HCT116 (cell line): Measurements from ENCODE around the gene TACO1. TPM values are rescaled to one million over a fixed set of nuclear protein-coding genes. Genes with fewer than 3 reads are reported as not detected.

Experiments
- CEBPB ChIP-seq: IDR thresholded peaks from 2 replicates; pipeline ENCODE4 v1.6.1; 2012; ENCODE audit warnings: low read depth
- EZH2 ChIP-seq: fragments of 200-600 bp; sonication (generic); IDR thresholded peaks from 2 replicates; pipeline ENCODE4 v1.6.1; 2017; ENCODE audit warnings: antibody characterized with exemption, mixed run types
- FOSL1 ChIP-seq: IDR thresholded peaks from 2 replicates; pipeline ENCODE4 v1.6.1; 2012; ENCODE audit warnings: low read depth
- POLR2A ChIP-seq: IDR thresholded peaks from 2 replicates; pipeline ENCODE4 v1.7.0; 2011; ENCODE audit warnings: borderline replicate concordance; ENCODE audit not compliant: insufficient read depth, insufficient read length; ENCODE audit errors: extremely low read depth
- POLR2AphosphoS5 ChIP-seq: IDR thresholded peaks from 2 replicates; pipeline ENCODE4 v1.6.1; 2011; ENCODE audit warnings: mild to moderate bottlenecking, low read depth, low read length, moderate library complexity
- RAD21 ChIP-seq: IDR thresholded peaks from 2 replicates; pipeline ENCODE4 v1.6.1; 2012; ENCODE audit warnings: low read depth, mild to moderate bottlenecking
- SP1 ChIP-seq: IDR thresholded peaks from 2 replicates; pipeline ENCODE4 v1.6.1; 2012; ENCODE audit warnings: low read depth
- TCF7L2 ChIP-seq: IDR thresholded peaks from 2 replicates; pipeline ENCODE4 v1.7.0; 2011; ENCODE audit warnings: borderline replicate concordance, inconsistent platforms; ENCODE audit not compliant: insufficient read depth, insufficient read length; ENCODE audit errors: extremely low read depth
- YY1 ChIP-seq: IDR thresholded peaks from 2 replicates; pipeline ENCODE4 v1.6.1; 2011; ENCODE audit warnings: low read length, low read depth, moderate library complexity, mild to moderate bottlenecking; ENCODE audit not compliant: insufficient replicate concordance; ENCODE audit errors: extremely low read depth
- ZNF274 ChIP-seq: fragments of 200-500 bp; sonication (Bioruptor generic); IDR thresholded peaks from 2 replicates; pipeline ENCODE4 v1.6.1; 2014; ENCODE audit warnings: mild to moderate bottlenecking, low read depth, low read length, inconsistent platforms
- total RNA-seq: library from RNA; stranded (reverse); gene quantifications from one replicate; pipeline ENCODE4 v1.2.1, GENCODE V29; 2021; ENCODE audit not compliant: unreplicated experiment
- TF ChIP-seq, protein P1 (sequence below): IDR thresholded peaks from 2 replicates; pipeline ENCODE4 v1.6.1; 2012
- TF ChIP-seq, protein P2 (sequence below): IDR thresholded peaks from 2 replicates; pipeline ENCODE4 v1.6.1; 2012
- TF ChIP-seq, protein P3 (sequence below): IDR thresholded peaks from 2 replicates; pipeline ENCODE4 v1.6.1; 2011; ENCODE audit warnings: mild to moderate bottlenecking, low read length, moderate library complexity; ENCODE audit not compliant: insufficient replicate concordance; ENCODE audit errors: extremely low read depth

Gene TACO1
- total RNA-seq, 1 experiment from 2014 or later, result 39.6 TPM

- TF ChIP-seq, protein P1, sequence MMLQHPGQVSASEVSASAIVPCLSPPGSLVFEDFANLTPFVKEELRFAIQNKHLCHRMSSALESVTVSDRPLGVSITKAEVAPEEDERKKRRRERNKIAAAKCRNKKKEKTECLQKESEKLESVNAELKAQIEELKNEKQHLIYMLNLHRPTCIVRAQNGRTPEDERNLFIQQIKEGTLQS, result no peak
- no peak for TF ChIP-seq EZH2
- TF ChIP-seq CEBPB, result no peak
- no peak for TF ChIP-seq SP1
- TF ChIP-seq POLR2A, result no peak
- TF ChIP-seq, protein P2, sequence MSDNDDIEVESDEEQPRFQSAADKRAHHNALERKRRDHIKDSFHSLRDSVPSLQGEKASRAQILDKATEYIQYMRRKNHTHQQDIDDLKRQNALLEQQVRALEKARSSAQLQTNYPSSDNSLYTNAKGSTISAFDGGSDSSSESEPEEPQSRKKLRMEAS, result 0 out of 2 replicates have a peak, but pooled peaks have one; percentile 11
- TF ChIP-seq ZNF274, result no peak
- no peak for TF ChIP-seq TCF7L2
- no peak for TF ChIP-seq FOSL1
- no peak for TF ChIP-seq RAD21
- no peak for TF ChIP-seq YY1
- no peak for TF ChIP-seq POLR2AphosphoS5
- TF ChIP-seq, protein P3, sequence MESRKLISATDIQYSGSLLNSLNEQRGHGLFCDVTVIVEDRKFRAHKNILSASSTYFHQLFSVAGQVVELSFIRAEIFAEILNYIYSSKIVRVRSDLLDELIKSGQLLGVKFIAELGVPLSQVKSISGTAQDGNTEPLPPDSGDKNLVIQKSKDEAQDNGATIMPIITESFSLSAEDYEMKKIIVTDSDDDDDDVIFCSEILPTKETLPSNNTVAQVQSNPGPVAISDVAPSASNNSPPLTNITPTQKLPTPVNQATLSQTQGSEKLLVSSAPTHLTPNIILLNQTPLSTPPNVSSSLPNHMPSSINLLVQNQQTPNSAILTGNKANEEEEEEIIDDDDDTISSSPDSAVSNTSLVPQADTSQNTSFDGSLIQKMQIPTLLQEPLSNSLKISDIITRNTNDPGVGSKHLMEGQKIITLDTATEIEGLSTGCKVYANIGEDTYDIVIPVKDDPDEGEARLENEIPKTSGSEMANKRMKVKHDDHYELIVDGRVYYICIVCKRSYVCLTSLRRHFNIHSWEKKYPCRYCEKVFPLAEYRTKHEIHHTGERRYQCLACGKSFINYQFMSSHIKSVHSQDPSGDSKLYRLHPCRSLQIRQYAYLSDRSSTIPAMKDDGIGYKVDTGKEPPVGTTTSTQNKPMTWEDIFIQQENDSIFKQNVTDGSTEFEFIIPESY, result no peak
Measured at GRCh38 chr17:63622574-63623390, 22.1 kb downstream of the TACO1 start (continued).
